ENCODE results near the gene SH2D3C. TPM values are rescaled to one million over a fixed set of nuclear protein-coding genes. Genes with fewer than 3 reads are reported as not detected.
A peak's percentile ranks its signal among the peaks of the same experiment; 100 is the strongest.

SH2D3C gene
- total and polyA plus RNA-seq, 12 donors = 2.1 to 27.1 (median 10.3) TPM

DNA sequence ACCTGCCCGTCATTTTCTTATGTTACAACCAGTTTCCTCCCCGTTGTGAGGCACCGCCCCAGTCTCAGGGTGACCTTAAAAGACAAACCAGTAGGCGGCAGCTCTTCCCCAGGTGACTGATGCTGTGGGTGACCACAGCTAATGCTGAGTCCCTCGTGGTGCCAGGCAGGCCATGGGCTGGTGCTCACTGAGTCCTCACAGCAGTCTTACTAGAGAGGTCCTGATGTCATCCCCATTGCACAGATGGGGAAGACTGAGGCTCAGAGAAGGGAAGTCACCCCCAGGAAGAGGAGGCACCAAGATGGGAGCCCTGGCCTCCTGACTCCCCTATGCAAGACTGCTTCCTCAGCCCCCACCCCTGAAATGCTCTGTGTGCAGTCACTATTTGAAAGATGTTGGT is 70.7 kb downstream of the SH2D3C start:
- no peaks in the 10 kb centered on the region for H3K4me1 ChIP-seq (replicated peaks in 1 of 2)
- H3K27me3 ChIP-seq = no peaks in the 10 kb centered on the region
- no peak overlapping the region for H3K4me3 ChIP-seq
- no peaks in the 10 kb centered on the region for H3K36me3 ChIP-seq (replicated peaks in 1 of 2)
- TF ChIP-seq POLR2A (IDR thresholded peaks at IDR 0.05) (no peak), CTCF (IDR thresholded peaks at IDR 0.05) (peak in 2 of 6 experiments; percentile 10 to 17)
- no peak for DNase-seq
- no peaks in the 10 kb centered on the region for H3K9me3 ChIP-seq (replicated peaks in 1 of 3)
- no peak overlapping the region for H3K27ac ChIP-seq
- 39 to 47% (median 45%) methylated on average over 5 of the region's 5 CpGs for WGBS, 4 donors
- intact Hi-C loops (cut with DNase I) = no loop called here

- Histone ChIP-seq H3K27ac (no peak within 1 kb of the TSS), H3K4me3 (no peak within 1 kb of the TSS), H3K9me3 (replicated peaks in 1 of 3) (no peaks in the 10 kb centered on the region), H3K36me3 (replicated peaks in 1 of 2) (no peaks in the 10 kb centered on the region), H3K27me3 (no peaks in the 10 kb centered on the region), H3K4me1 (replicated peaks in 1 of 2) (no peaks in the 10 kb centered on the region)
- TF ChIP-seq CTCF (IDR thresholded peaks at IDR 0.05) (no peak), POLR2A (IDR thresholded peaks at IDR 0.05) (no peak)
- WGBS, 4 donors = 62 to 76% (median 67%) methylated on average over 9 to 11 of the region's 11 CpGs
- DNase-seq = no peak
- intact Hi-C loops (cut with DNase I) = no loop called here
Measured at GRCh38 chr9:127706836-127707241, 71.6 kb downstream of the SH2D3C start, which contains the start of gene CFAP157. CFAP157 (plus strand) TSS chr9:127706988; CDS start chr9:127707032, 44 bp downstream.

GRCh38 chr9:127705577-127706379 is 72.7 kb downstream of the SH2D3C start:
- TF ChIP-seq CTCF (IDR thresholded peaks at IDR 0.05) (no peak), POLR2A (IDR thresholded peaks at IDR 0.05) (no peak)
- intact Hi-C loops (cut with DNase I) = no loop called here
- Histone ChIP-seq H3K4me3 (no peak overlapping the region), H3K27me3 (no peaks in the 10 kb centered on the region), H3K27ac (no peak overlapping the region), H3K36me3 (replicated peaks in 1 of 2) (no peaks in the 10 kb centered on the region), H3K4me1 (replicated peaks in 1 of 2) (no peaks in the 10 kb centered on the region), H3K9me3 (replicated peaks in 1 of 3) (no peaks in the 10 kb centered on the region)
- no peak for DNase-seq
- WGBS, 4 donors = 75 to 85% (median 78%) methylated on average over 5 to 12 of the region's 12 CpGs

DNA sequence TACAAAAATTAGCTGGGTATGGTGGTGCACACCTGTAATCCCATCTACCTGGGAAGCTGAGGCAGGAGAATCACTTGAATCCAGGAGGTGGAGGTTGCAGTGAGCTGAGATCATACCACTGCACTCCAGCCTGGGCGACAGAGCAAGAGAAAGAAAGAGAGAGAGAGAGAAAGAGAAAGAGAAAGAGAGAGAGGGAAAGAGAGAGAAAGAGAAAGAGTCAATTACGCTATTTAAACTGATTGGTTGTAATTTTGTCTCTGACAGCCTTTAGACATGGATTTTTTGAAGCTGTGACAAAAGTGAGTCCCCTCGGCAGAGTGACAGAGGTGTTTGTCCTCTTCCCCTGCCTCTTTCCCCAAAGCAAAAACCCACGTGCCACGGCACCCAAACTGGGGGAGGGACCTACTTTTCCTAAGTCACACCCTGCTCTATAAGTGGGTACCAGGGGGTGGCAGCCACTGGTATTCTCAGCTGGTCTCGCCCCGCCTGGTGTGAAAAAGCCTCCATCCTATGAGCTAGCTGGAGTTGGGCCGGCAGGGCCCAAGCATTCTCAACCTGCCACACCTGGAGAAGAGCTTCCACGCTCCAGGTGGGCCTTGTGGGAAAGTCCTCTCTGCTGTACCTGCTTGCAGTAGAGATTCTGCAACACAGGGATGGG is 75.0 kb downstream of the SH2D3C start:
- WGBS, 4 donors = 74 to 87% (median 81%) methylated on average over 8 to 9 of the region's 9 CpGs
- DNase-seq = no peak
- Histone ChIP-seq H3K27ac (no peak overlapping the region), H3K36me3 (replicated peaks in 1 of 2) (no peaks in the 10 kb centered on the region), H3K27me3 (no peaks in the 10 kb centered on the region), H3K4me3 (no peak overlapping the region), H3K4me1 (replicated peaks in 1 of 2) (peaks cover 0 to 5% of the 10 kb centered on the region in 2 donors), H3K9me3 (replicated peaks in 1 of 3) (no peaks in the 10 kb centered on the region)
- intact Hi-C loops (cut with DNase I) = no loop called here
- TF ChIP-seq CTCF (IDR thresholded peaks at IDR 0.05) (no peak), POLR2A (IDR thresholded peaks at IDR 0.05) (no peak)
